Neutrophil (primary cell): ENCODE measurements around the gene PIM1.

Experiments used
- H3K27ac ChIP-seq: fragments of 200-600 bp; sonication (generic); 2 replicates; pipeline ENCODE4 v1.5.1; 2016; ENCODE audit warnings: mild to moderate bottlenecking, moderate library complexity
- H3K27me3 ChIP-seq: fragments of 200-600 bp; sonication (generic); 2 replicates; pipeline ENCODE4 v1.6.0; 2016; ENCODE audit warnings: mild to moderate bottlenecking
- H3K36me3 ChIP-seq: fragments of 200-600 bp; sonication (generic); 2 replicates; pipeline ENCODE4 v1.5.1; 2017
- H3K4me1 ChIP-seq, 2 experiments: fragments of 200-600 bp in 1 of 2; sonication (generic) in 1 of 2; 1 replicate in 1 of 2; 2 replicates in 1 of 2; pipeline versions ENCODE4 v1.5.1 to v1.6.1; 2013 to 2016; ENCODE audit warnings: low read depth in 1 of 2, low read length in 1 of 2, mild to moderate bottlenecking in 1 of 2, moderate library complexity in 1 of 2; ENCODE audit not compliant: control insufficient read depth in 1 of 2, insufficient read depth in 1 of 2
- H3K4me3 ChIP-seq, 2 experiments: fragments of 200-600 bp in 1 of 2; sonication (generic) in 1 of 2; 1 replicate in 1 of 2; 2 replicates in 1 of 2; pipeline ENCODE4 v1.5.1; 2013 to 2016; ENCODE audit warnings: low read depth in 1 of 2, low read length in 1 of 2, mild to moderate bottlenecking in 1 of 2, moderate library complexity in 1 of 2
- H3K9me3 ChIP-seq: fragments of 200-600 bp; sonication (generic); 2 replicates; pipeline ENCODE4 v1.5.1; 2016
- TF ChIP-seq, protein P1 (sequence below): fragments of 200-600 bp; sonication (generic); IDR thresholded peaks from 2 replicates; pipeline ENCODE4 v1.5.1; 2016; ENCODE audit warnings: antibody characterized with exemption

Gene PIM1

DNA sequence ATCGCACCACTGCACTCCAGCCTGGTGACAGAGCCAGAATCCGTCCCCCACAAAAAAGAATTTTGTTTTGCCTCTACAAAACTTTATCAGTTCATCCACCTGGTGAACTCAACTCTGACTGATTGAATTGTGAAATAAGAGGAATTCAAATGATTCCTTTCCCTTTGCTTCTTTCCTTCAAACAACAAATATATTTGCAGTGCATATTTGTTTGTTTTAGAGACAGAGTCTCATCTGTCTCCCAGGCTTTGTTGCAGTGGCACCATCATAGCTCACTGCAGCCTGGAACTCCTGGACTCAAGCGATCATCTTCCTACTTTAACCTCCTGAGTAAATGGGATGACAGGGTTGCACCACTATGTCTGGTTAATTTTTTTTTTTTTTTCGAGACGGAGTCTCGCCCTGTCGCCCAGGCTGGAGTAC, 23.2 kb upstream of the PIM1 start:
- H3K27ac ChIP-seq = no peak overlapping the region
- peaks cover 0 to under 1% of the 10 kb centered on the region in 2 experiments for H3K4me1 ChIP-seq
- no peaks in the 10 kb centered on the region for H3K9me3 ChIP-seq
- H3K4me3 ChIP-seq = no peak overlapping the region
- no peaks in the 10 kb centered on the region for H3K36me3 ChIP-seq
- H3K27me3 ChIP-seq = no peaks in the 10 kb centered on the region
- TF ChIP-seq, protein P1, sequence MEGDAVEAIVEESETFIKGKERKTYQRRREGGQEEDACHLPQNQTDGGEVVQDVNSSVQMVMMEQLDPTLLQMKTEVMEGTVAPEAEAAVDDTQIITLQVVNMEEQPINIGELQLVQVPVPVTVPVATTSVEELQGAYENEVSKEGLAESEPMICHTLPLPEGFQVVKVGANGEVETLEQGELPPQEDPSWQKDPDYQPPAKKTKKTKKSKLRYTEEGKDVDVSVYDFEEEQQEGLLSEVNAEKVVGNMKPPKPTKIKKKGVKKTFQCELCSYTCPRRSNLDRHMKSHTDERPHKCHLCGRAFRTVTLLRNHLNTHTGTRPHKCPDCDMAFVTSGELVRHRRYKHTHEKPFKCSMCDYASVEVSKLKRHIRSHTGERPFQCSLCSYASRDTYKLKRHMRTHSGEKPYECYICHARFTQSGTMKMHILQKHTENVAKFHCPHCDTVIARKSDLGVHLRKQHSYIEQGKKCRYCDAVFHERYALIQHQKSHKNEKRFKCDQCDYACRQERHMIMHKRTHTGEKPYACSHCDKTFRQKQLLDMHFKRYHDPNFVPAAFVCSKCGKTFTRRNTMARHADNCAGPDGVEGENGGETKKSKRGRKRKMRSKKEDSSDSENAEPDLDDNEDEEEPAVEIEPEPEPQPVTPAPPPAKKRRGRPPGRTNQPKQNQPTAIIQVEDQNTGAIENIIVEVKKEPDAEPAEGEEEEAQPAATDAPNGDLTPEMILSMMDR = no peak

DNA sequence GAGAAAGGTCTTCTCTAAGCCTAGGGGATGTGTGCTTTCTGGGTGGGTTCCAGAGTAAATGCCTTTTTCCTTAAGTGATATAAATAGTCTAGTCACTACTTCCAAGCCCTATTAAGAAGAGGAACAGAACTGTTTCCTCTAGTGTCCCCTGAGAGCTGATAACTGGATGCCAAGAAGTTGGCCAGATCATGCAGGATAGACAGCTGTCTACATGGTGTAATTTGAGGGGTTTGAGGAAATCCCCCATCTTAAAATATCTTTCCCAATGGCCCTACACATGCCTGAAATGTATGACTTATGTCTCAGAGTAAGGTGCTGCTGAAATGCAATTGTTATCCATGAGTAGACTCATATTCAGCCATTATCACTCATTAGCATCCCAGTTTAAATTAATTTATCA, 20.2 kb upstream of the PIM1 start:
- Histone ChIP-seq H3K4me3 (no peak overlapping the region), H3K36me3 (no peaks in the 10 kb centered on the region), H3K27me3 (no peaks in the 10 kb centered on the region), H3K9me3 (no peaks in the 10 kb centered on the region), H3K27ac (no peak overlapping the region), H3K4me1 (no peaks in the 10 kb centered on the region)
- TF ChIP-seq, protein P1 = no peak

DNA sequence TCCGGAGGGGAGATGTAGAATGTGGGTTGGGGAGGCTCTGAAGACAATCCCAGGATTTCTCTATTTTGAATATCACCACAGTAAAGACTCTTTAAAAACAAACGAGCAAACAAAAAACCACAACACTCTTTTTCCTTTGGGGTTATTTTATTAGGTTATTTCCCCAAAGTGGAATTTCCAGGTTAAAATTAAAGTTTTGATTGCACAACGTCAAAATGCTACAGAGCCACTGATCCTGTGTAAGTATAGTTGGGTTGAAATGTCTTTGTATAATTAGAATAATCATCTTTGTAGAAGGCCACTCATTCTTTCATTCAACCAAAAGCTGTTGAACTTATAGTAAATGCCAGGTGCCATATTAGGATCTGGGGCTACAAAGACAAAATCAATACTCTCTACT, 19.6 kb upstream of the PIM1 start:
- no peaks in the 10 kb centered on the region for H3K9me3 ChIP-seq
- H3K4me3 ChIP-seq = no peak overlapping the region
- H3K36me3 ChIP-seq = no peaks in the 10 kb centered on the region
- TF ChIP-seq, protein P1 = no peak
- H3K27me3 ChIP-seq = no peaks in the 10 kb centered on the region
- no peaks in the 10 kb centered on the region for H3K4me1 ChIP-seq
- H3K27ac ChIP-seq = no peak overlapping the region

DNA sequence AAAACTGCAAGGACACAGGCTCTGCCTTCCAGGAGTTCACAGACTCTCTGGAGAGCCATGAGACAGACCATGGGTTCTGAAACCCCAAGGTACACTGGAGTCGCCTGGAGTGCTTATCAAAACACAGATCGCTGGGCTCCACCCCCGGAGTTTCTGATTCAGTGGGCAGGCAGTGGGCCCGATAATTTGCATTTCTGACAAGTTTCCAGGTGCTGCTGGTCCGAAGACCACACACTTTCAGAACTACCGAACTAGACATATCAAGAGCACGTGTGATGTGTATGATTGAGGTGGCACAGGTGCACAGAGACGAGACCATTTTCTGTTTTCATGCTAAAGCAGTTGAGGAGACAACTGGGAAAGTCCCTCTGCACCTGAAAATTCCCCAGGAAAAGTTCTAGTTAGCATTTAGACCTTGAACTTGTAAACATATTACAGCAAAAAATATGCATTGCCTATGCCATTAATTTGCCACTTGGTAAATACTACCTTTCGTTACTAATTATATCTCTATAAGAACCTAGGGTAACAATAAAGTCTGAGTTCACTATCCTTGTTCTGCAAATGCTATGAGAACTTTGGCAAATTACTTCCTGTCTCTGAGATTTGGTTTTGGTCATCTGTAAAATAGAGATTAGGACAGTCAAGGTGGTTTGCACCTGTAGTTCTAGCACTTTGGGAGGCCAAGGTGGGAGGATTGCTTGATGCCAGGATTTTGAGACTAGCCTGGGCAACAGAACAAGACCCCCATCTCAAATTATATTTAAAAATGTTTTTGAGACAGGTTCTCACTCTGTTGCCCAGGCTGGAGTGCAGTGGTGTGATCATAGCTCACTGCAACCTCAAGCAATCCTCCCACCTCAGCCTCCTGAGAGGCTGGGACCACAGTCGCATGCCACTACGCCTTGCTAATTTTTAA, 14.3 kb upstream of the PIM1 start:
- H3K27ac ChIP-seq = no peak overlapping the region
- TF ChIP-seq, protein P1 = no peak
- H3K9me3 ChIP-seq = no peaks in the 10 kb centered on the region
- H3K36me3 ChIP-seq = no peaks in the 10 kb centered on the region
- H3K4me1 ChIP-seq = peaks cover under 1 to 2% of the 10 kb centered on the region in 2 experiments
- H3K27me3 ChIP-seq = no peaks in the 10 kb centered on the region
- no peak overlapping the region for H3K4me3 ChIP-seq

DNA sequence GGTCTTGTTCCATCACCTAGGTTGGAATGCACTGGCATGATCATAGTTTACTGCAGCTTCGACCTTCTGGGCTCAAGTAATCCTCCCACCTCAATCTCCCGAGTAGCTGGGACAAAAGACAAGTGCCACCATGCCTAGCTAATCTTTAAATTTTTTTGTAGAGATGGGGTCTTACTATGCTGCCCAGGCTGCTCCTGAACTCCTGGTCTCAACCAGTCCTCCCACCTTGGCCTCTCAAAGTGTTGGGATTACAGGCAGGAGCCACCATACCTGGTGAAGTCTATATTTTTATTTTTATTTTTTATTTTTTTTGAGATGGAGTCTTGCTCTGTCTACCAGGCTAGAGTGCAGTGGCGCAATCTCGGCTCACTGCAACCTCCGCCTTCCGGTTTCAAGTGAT, 11.4 kb upstream of the PIM1 start:
- Histone ChIP-seq H3K4me1 (peaks cover 13 to 14% of the 10 kb centered on the region in 2 experiments), H3K27ac (no peak overlapping the region)

More for the DNA sequence above, 11.4 kb upstream of the PIM1 start:
- no peaks in the 10 kb centered on the region for H3K36me3 ChIP-seq
- H3K27me3 ChIP-seq = no peaks in the 10 kb centered on the region
- TF ChIP-seq, protein P1 = no peak
- no peak overlapping the region for H3K4me3 ChIP-seq
- H3K9me3 ChIP-seq = no peaks in the 10 kb centered on the region
